ACC112 (cell line): ENCODE measurements around the gene RBM6.

Experiments used
- H2AFZ ChIP-seq: fragments of 200-600 bp; sonication (generic); one replicate; pipeline ENCODE4 v1.6.0; 2017; ENCODE audit warnings: antibody characterized with exemption, low read length; ENCODE audit not compliant: unreplicated experiment
- H3K27ac ChIP-seq: fragments of 200-600 bp; sonication (generic); 2 replicates; pipeline ENCODE4 v1.5.1; 2014; ENCODE audit warnings: low read depth, mild to moderate bottlenecking, antibody characterized with exemption, low read length, moderate library complexity
- H3K27me3 ChIP-seq: fragments of 200-600 bp; sonication (generic); 2 replicates; pipeline ENCODE4 v1.6.1; 2014; ENCODE audit warnings: mild to moderate bottlenecking, antibody characterized with exemption, low read length, moderate library complexity, mixed read lengths; ENCODE audit not compliant: insufficient read depth
- H3K36me3 ChIP-seq: fragments of 200-600 bp; sonication (generic); 2 replicates; pipeline ENCODE4 v1.6.1; 2016; ENCODE audit warnings: mild to moderate bottlenecking, antibody characterized with exemption, low read length, moderate library complexity, mixed read lengths; ENCODE audit not compliant: insufficient read depth
- H3K4me1 ChIP-seq: fragments of 200-600 bp; sonication (generic); one replicate; pipeline ENCODE4 v1.6.1; 2016; ENCODE audit warnings: low read length, mixed read lengths; ENCODE audit not compliant: insufficient read depth, unreplicated experiment, control insufficient read depth
- H3K4me3 ChIP-seq: fragments of 200-600 bp; sonication (generic); 2 replicates; pipeline ENCODE4 v1.5.1; 2014; ENCODE audit warnings: mild to moderate bottlenecking, low read depth, low read length
- H3K79me2 ChIP-seq: fragments of 200-600 bp; sonication (generic); one replicate; pipeline ENCODE4 v1.6.0; 2016; ENCODE audit warnings: low read length; ENCODE audit not compliant: control insufficient read depth, unreplicated experiment, insufficient read depth

The RBM6 gene

DNA sequence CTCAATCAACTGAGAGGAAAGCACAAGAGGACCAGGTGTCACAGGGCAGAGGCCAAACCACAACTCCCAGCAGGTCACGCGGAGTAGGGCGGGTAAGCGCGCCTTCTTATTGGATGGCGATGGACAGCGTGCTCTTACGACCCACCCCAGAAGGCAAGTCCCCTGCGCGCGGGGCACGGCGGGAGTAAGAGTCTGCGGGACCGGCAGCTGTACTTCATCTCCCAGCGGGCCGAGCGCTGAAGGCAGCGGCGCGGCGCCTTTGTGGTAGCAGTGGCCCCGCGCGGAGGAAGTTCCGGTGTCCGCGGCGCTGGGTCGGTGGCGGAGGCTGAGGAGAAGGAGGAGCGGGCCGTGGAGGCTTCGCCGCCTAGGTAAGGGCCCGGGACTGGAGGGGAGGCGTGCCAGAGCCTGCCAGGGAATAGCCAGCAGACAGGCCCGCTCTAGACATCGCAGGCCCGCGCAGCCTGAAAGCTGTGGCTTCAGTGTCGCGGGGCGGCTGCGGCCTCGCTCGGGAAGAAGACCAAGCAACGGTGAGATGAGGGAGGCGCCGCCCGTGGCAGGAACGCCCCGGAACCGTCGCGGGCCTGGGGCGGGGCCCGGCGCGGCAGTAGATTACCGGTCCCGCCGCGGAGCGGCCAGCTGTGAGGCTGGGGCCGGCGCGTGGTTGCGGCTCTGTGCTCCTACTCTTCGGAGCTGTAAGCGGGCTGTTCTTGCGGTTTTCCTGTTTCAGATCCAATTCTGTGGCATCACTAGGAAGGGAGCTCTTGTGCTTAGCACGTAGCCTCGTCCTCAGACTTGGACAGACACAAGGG, at the start of gene RBM6:
Gene RBM6, plus strand, starts transcription at position 293 of the 809 bp plus-strand sequence. CDS start 22,492 bp downstream, outside the sequence.
- Histone ChIP-seq H3K4me1 (peaks cover 13% of the 10 kb centered on the region), H3K4me3 (peak within 1 kb of the TSS; percentile 99), H2AFZ (peak within 1 kb of the TSS; percentile 89), H3K36me3 (peaks cover 8% of the 10 kb centered on the region; the same call in 1 of the 2 replicates), H3K27ac (peak within 1 kb of the TSS; percentile 84), H3K79me2 (peaks cover 45% of the 10 kb centered on the region), H3K27me3 (no peaks in the 10 kb centered on the region)

- Histone ChIP-seq H3K27ac (no peak overlapping the region), H2AFZ (no peak overlapping the region), H3K36me3 (no peaks in the 10 kb centered on the region), H3K4me1 (peaks cover 9% of the 10 kb centered on the region), H3K27me3 (no peaks in the 10 kb centered on the region), H3K79me2 (no peaks in the 10 kb centered on the region), H3K4me3 (no peak overlapping the region)
Measured at GRCh38 chr3:49895791-49896190, 44.2 kb upstream of the RBM6 start.

DNA sequence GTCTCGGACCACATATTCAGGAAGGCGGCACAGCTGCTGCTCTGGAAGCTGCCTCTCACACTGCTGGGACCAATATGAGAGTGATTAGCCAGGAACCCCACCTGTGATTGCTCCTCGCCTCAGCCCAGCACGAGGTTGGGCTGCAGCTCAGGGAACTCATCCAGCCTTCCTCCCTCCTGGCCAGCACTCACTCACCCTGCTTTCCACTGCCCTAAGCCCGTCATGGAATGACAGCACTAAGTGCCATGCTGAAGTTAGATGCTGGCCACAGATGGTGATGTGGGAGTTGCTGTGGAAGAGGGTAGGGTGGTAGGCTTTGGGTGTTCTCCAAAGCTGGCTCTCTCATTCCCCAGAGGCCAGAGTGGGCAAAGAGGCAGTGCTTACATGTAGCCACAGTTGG, 43.6 kb upstream of the RBM6 start:
- no peak overlapping the region for H3K4me3 ChIP-seq
- no peak overlapping the region for H3K27ac ChIP-seq
- no peaks in the 10 kb centered on the region for H3K79me2 ChIP-seq
- peaks cover 14% of the 10 kb centered on the region for H3K4me1 ChIP-seq
- H3K27me3 ChIP-seq, result no peaks in the 10 kb centered on the region
- H3K36me3 ChIP-seq, result no peaks in the 10 kb centered on the region
- H2AFZ ChIP-seq, result no peak overlapping the region

- Histone ChIP-seq H3K79me2 (no peaks in the 10 kb centered on the region), H3K27me3 (no peaks in the 10 kb centered on the region), H3K4me3 (no peak overlapping the region), H3K4me1 (peaks cover 16% of the 10 kb centered on the region), H3K27ac (no peak overlapping the region), H2AFZ (no peak overlapping the region), H3K36me3 (no peaks in the 10 kb centered on the region)
Measured at GRCh38 chr3:49898991-49899390, 41.0 kb upstream of the RBM6 start.

GRCh38 chr3:49899815-49900214, 40.1 kb upstream of the RBM6 start:
- Histone ChIP-seq H3K4me3 (no peak overlapping the region), H3K79me2 (no peaks in the 10 kb centered on the region), H3K4me1 (peaks cover 16% of the 10 kb centered on the region), H2AFZ (no peak overlapping the region), H3K27ac (no peak overlapping the region), H3K36me3 (no peaks in the 10 kb centered on the region), H3K27me3 (no peaks in the 10 kb centered on the region)

- Histone ChIP-seq H3K4me3 (no peak overlapping the region), H3K36me3 (no peaks in the 10 kb centered on the region), H3K27me3 (no peaks in the 10 kb centered on the region), H2AFZ (no peak overlapping the region), H3K4me1 (peaks cover 17% of the 10 kb centered on the region), H3K27ac (no peak overlapping the region), H3K79me2 (no peaks in the 10 kb centered on the region)
Measured at GRCh38 chr3:49900491-49901153, 39.3 kb upstream of the RBM6 start.

- H3K79me2 ChIP-seq, result no peaks in the 10 kb centered on the region
Measured at GRCh38 chr3:49901366-49902339, 38.3 kb upstream of the RBM6 start.

GRCh38 chr3:49902511-49903345, 37.2 kb upstream of the RBM6 start:
- H3K79me2 ChIP-seq, result no peaks in the 10 kb centered on the region
- H3K4me1 ChIP-seq, result peaks cover 22% of the 10 kb centered on the region
- no peak overlapping the region for H3K27ac ChIP-seq
- H2AFZ ChIP-seq, result no peak overlapping the region
- H3K4me3 ChIP-seq, result no peak overlapping the region
- H3K27me3 ChIP-seq, result no peaks in the 10 kb centered on the region
- no peaks in the 10 kb centered on the region for H3K36me3 ChIP-seq

More at GRCh38 chr3:49901366-49902339, 38.3 kb upstream of the RBM6 start:
- Histone ChIP-seq H3K36me3 (no peaks in the 10 kb centered on the region), H3K4me3 (no peak overlapping the region), H3K4me1 (peaks cover 22% of the 10 kb centered on the region), H3K27ac (no peak overlapping the region), H2AFZ (no peak overlapping the region), H3K27me3 (no peaks in the 10 kb centered on the region)

DNA sequence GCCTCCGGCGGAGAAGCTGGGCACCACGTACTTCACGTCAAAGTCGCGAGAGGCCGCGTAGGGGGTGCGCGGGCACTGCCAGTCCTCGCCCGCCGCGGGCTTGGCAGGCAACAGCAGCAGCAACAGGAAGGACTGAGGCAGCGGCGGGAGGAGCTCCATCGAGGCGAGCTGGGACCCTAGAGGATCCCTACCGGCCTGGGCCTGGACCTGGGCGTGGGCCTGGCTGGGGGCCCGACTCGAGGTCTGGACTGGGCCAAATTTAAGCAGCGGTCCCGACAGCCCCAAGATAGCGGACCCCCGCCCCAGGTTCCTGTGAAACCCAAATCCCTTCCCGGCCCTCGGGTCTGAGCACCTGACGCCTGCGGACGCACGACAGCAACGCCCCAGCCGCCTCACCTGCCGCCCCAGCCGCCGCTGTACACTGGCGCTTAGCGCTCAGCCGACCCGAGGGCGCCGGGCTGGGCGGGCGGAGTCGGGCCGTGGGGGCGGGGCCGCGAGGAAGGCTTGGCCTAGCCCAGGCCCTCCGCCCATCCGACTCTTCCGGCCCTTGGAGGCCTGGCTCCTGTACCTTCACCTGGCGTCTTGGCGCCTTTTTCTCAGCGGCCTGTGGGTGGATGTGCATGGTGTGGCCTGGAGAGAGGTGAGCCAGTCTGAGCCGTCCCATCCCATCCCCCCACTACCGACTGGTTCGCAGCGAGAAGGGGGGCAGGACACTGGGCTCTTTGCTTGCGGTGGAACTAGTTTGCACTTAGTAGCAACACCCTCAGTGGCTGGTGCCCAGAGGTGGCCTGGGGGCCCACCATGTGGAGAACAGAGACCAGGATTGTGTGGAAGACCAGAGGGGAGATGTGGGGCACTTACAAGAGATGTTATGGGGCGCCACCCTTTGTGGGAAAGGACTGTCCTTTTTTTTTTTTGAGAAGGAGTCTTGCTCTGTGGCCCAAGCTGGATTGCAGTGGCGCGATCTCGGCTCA, 36.2 kb upstream of the RBM6 start, which contains the start of gene MST1R:
Gene MST1R, minus strand, starts transcription at position 423 of the 974 bp plus-strand sequence. Its CDS starts 264 bp downstream, at position 159.
- H3K4me3 ChIP-seq, result peak within 1 kb of the TSS; percentile 46
- H3K27me3 ChIP-seq, result no peaks in the 10 kb centered on the region
- peaks cover 22% of the 10 kb centered on the region for H3K4me1 ChIP-seq
- peak within 1 kb of the TSS; percentile 43 for H2AFZ ChIP-seq
- H3K27ac ChIP-seq, result no peak within 1 kb of the TSS
- H3K79me2 ChIP-seq, result no peaks in the 10 kb centered on the region
- no peaks in the 10 kb centered on the region for H3K36me3 ChIP-seq
